GM19351 (cell line): ENCODE data around the gene APOL2.
"Not testable (repeated sequence)": the region's sequence is repeated elsewhere in the genome, so short reads cannot be mapped to it uniquely, and the experiment has no call there.

ENCODE experiments used
- ATAC-seq: cut with Tn5 transposase; IDR thresholded peaks from one replicate; pipeline ENCODE4 v1.9.1; 2021; ENCODE audit warnings: mild to moderate bottlenecking, moderate library complexity; ENCODE audit not compliant: unreplicated experiment

APOL2 gene

GRCh38 chr22:36263216-36263673 is 23.9 kb upstream of the APOL2 start:
- not testable (repeated sequence) for ATAC-seq

DNA sequence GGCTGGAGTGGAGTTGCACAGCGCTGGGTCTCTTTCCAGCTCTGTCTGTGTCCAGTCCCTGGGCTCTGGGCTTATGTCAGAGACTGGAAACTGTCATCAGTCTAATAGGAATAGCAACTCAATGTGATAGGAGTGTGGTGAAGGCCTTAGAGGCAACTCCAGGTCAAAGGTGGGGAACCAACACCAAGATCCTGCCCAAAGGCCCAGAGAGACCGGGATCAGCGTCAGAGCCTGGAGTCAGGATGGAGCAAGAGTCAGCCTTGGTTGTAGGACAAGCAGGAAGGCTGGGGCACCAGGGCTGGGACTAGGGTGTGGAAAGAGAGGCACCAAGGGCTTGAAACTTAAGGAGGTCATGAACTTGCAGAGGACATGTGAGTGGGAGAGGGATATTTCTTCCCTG is 23.0 kb upstream of the APOL2 start:
- ATAC-seq, result not testable (repeated sequence)

DNA sequence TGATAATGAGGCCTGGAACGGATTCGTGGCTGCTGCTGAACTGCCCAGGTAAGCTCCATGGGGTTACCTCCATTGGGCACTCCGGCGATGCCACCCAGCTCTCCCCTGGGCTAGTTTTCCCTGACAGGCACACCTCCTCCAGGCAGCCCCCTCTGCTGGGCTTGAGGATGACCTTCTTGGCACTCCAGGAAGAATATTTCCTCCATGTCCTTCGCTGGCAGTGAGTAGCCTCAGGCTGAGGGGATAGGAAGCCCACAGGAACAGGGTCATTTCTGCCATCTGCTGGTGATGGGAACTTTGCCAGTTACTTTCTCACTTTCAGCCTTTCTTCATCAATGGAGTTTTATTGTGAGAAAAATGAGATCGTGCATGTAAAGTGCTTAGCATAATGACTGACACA is 22.3 kb upstream of the APOL2 start:
- ATAC-seq, result not testable (repeated sequence)

DNA sequence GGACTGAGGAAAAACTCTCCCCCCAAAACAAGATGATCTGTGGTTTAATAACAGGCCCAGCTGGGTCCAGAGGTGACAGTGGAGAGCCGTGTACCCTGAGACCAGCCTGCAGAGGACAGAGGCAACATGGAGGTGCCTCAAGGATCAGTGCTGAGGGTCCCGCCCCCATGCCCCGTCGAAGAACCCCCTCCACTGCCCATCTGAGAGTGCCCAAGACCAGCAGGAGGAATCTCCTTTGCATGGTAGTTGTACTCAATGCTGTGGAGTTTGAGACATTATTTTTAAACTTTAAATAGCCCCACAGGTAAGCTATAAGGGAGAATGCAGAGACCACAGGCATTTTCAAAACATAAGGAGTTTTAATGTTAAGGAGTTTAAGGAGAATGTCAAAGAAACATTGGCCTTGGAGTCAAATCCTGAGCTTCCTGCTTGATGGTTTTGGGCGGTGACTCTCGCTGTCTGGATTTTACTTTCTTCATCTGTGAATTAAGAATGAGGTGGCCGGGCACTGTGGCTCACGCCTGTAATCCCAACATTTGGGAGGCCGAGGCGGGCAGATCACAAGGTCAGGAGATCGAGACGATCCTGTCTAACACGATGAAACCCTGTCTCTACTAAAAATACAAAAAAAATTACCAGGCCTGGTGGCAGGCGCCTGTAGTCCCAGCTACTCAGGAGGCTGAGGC is 20.4 kb upstream of the APOL2 start:
- no peak for ATAC-seq

GRCh38 chr22:36258701-36259614 is 19.6 kb upstream of the APOL2 start:
- ATAC-seq, result no peak

- ATAC-seq, result no peak
Measured at GRCh38 chr22:36257948-36258670, 18.8 kb upstream of the APOL2 start.

GRCh38 chr22:36257308-36257707 is 18.0 kb upstream of the APOL2 start:
- no peak for ATAC-seq

DNA sequence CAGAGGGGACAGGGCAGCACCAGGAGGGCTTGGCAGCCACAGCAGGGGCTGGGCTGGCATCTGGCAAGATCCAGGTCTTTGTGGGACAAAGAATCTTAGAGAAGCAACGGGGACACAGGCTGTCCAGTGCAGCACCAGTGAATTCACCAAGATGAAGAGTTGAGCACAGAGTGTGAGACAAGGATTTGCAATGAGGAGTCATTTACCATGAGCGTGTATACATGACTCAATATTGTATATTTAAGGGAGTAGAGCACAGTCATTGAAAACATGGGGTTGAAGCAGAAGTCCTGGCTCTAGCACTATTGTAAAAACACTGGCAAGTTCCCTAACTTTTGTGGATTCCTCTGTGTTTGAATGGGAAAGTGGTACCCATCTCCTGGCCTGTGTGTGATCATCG is 17.2 kb upstream of the APOL2 start:
- ATAC-seq, result no peak

DNA sequence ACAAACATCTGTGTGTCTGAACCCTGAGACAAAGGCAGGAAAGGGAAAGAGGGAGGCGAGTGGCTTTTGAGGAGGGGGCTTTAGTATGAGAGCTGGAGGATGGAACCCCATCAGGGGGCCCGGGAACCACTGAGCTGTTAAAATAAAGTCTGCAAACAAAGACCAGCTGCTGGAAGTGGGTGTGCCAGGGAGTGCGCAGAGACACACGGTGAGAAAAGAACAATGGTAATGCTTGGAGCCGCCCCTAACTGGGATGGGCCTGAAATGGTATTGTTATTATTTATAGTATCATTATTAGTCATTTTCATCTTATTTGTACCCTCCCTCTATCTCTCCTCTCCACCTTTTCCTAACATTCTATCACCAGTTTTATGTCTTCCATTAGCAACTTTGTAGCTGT is 16.2 kb upstream of the APOL2 start:
- not testable (repeated sequence) for ATAC-seq

DNA sequence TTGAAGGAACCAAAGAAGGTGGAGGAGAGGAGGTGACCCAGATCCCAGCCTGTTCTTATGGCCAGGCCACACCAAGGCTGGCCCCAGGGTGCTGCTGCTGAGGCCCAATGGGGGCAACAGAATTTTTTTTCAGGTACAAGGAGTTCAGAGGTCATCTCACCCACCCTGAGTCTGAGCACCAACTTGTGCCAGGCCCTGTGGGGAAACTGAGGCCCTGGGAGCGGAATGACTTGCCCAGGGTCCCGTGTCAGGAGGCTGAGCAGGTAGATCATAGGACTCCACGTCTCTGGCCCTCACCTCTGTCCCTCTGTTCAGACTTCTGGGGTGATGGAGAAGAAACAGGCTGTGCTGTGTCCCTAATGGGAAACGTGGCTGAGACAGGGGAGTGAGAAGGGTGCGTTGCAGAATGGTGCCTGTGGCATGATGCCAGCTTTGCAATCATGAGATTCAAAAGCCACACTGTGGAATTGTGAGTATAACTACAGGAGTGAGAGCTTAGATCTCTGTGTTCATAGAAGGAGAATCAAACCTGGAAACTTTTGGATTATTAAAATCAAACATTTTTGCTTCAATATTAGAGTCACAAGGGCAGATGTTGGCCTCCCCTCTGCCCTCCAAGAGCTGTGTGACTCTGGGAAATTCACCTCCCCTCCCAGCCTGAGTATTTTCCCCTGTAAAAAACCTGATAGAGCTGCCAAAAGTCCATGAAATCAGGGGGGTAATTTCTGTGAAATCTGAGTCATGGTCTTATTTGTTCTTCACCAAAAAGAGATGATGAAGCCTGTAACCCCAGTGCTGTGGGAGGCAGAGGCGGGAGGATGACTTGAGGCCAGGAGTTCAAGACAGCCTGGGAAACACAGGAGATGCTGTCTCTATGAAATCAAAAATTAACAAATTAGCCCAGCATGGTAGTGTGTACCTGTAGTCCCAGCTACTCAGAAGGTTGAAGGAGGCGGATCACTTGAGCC is 14.5 kb upstream of the APOL2 start:
- ATAC-seq, result no peak

GRCh38 chr22:36252754-36253522 is 13.6 kb upstream of the APOL2 start, which contains the start of gene APOL1:
Gene APOL1, plus strand, starts transcription at chr22:36253133. Its CDS starts 1,823 bp downstream, at chr22:36254956.
- ATAC-seq, result no peak

- ATAC-seq, result not testable (repeated sequence)
Measured at GRCh38 chr22:36251979-36252608, 12.8 kb upstream of the APOL2 start.

DNA sequence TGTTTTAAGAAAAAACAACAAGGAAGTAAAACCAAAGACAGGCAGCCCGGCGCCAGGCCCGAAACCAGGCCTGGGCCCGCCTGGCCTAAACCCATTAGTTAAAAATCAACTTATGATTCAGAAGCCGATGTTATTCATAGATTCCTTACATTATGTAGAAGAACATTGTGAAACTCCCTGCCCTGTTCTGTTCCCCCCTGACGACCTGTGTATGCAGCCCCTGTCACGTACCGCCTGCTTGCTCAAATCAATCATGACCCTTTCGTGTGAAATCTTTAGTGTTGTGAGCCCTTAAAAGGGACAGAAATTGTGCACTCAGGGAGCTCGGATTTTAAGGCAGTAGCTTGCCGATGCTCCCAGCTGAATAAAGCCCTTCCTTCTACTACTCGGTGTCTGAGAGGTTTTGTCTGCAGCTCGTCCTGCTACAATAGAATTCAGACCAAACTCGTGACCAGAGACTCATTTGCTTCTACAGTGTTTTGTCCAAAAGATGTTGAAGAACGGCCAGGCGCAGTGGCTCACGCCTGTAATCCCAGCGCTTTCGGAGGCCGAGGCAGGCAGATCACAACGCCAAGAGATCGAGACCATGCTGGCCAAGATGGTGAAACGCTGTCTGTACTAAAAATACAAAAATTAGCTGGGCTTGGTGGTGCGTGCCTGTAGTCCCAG is 11.1 kb upstream of the APOL2 start:
- ATAC-seq, result not testable (repeated sequence)

GRCh38 chr22:36249160-36249559 is 9.8 kb upstream of the APOL2 start:
- no peak for ATAC-seq

DNA sequence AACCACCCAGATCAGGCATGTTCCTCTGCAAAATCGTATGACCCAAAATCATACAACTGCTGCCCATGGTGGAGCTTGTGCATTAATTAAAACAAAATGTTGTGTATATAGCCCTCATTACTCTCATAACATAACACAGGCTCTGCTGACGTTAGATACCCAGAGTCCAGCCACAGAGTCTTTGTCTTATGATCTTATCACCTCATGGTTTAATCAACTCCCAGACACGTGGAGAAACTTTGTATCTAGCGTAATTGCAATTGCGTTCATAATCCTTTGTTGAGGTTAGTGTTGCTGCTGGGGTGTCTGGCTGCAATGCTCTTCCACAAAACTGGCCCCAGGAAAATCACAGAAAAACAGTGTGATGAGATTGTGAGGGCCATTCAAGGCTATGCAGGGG is 8.6 kb upstream of the APOL2 start:
- ATAC-seq, result no peak

- no peak for ATAC-seq
Measured at GRCh38 chr22:36246718-36247117, 7.4 kb upstream of the APOL2 start.

GRCh38 chr22:36245805-36246356 is 6.6 kb upstream of the APOL2 start:
- no peak for ATAC-seq
